Thoracic aorta (tissue), 2 donors: ENCODE measurements around the gene MBD6. TPM values are rescaled to one million over a fixed set of nuclear protein-coding genes. Genes with fewer than 3 reads are reported as not detected.

Experiments
- ATAC-seq: fragments of 150-250 bp; one replicate; pipeline ENCODE4 v1.8.0; 2017; ENCODE audit warnings: low read depth; ENCODE audit not compliant: insufficient number of reproducible peaks, low FRiP score
- DNase-seq: peaks from one replicate; pipeline ENCODE4 v3.0.0-alpha.2; 2020; ENCODE audit warnings: low spot score
- H3K27ac ChIP-seq, 2 donors: fragments of 200-600 bp; sonication (generic); 1 replicate in 1 of 2; 2 replicates in 1 of 2; pipeline ENCODE4 v1.5.1; 2016; ENCODE audit warnings: mild to moderate bottlenecking in 2 of 2, moderate library complexity in 2 of 2
- H3K27me3 ChIP-seq: fragments of 200-600 bp; sonication (generic); replicated peaks from 2 replicates; pipeline ENCODE4 v1.6.0; 2016; ENCODE audit warnings: mild to moderate bottlenecking; ENCODE audit not compliant: insufficient read depth
- H3K36me3 ChIP-seq: fragments of 200-600 bp; sonication (generic); one replicate; pipeline ENCODE4 v1.5.1; 2016
- H3K4me1 ChIP-seq, 2 donors: fragments of 200-600 bp; sonication (generic); 1 replicate in 1 of 2; 2 replicates in 1 of 2; pipeline versions ENCODE4 v1.5.1 to v1.6.0; 2016; ENCODE audit warnings: low read depth in 2 of 2, mild to moderate bottlenecking in 1 of 2; ENCODE audit not compliant: control insufficient read depth in 1 of 2
- H3K4me3 ChIP-seq: fragments of 200-600 bp; sonication (generic); 2 replicates; pipeline ENCODE4 v1.5.1; 2016; ENCODE audit warnings: mild to moderate bottlenecking
- H3K9me3 ChIP-seq: fragments of 200-600 bp; sonication (generic); 2 replicates; pipeline ENCODE4 v1.5.1; 2016
- total RNA-seq, 2 donors: library from RNA; depleted of rRNA; stranded (reverse); fragments of >200 nt; gene quantifications; one replicate each; pipeline versions ENCODE4 v1.1.0 to v1.2.3, GENCODE V29; 2016
- TF ChIP-seq, protein P1 (sequence below): fragments of 200-600 bp; sonication (generic); IDR thresholded peaks from one replicate; pipeline ENCODE4 v1.5.1; 2019; ENCODE audit warnings: antibody characterized with exemption

The MBD6 gene
- total RNA-seq, 2 donors from 2014 or later: 39.2 to 54.3 TPM

DNA sequence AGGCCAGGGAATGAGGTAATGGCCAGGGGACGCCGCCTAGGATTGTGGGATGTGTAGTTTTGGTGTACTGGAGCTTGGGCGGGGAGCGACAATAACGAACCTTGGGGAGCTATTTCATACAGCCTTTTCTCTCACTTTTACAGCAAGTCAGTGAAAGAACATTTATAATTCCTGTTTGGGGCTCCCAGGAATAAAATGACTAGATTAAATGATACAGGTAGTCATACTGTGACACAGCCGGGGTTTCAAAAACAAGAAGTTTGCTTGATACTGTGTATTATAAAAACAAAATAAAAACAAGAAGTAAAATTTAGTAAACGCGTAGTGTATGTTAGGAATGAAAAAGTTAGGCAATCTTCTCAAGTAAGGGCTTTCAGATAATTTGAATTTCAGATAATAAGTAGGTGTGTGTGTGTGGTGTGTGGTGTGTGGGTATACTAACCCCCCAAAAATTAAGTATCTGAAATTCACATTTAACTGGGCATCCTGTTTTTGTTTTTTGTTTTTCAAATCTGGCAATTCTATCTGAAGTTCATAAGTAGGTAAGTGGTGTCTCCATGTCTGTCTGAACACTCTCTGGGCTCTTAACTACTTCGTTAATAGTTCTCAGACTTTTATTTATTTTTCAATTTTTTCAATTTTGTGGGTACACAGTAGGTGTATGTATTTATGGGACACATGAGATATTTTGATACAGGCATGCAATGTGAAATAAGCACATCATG lies 24.8 kb downstream of the MBD6 start:
- no peak for DNase-seq
- H3K4me3 ChIP-seq: peak overlapping the region; percentile 94
- H3K27me3 ChIP-seq: no peaks in the 10 kb centered on the region
- H3K9me3 ChIP-seq: no peaks in the 10 kb centered on the region
- peak overlapping the region in 1 of 2 donors; percentile 80 for H3K27ac ChIP-seq
- peaks cover 9 to 29% of the 10 kb centered on the region in 2 donors for H3K4me1 ChIP-seq
- no peaks in the 10 kb centered on the region for H3K36me3 ChIP-seq
- TF ChIP-seq, protein P1, sequence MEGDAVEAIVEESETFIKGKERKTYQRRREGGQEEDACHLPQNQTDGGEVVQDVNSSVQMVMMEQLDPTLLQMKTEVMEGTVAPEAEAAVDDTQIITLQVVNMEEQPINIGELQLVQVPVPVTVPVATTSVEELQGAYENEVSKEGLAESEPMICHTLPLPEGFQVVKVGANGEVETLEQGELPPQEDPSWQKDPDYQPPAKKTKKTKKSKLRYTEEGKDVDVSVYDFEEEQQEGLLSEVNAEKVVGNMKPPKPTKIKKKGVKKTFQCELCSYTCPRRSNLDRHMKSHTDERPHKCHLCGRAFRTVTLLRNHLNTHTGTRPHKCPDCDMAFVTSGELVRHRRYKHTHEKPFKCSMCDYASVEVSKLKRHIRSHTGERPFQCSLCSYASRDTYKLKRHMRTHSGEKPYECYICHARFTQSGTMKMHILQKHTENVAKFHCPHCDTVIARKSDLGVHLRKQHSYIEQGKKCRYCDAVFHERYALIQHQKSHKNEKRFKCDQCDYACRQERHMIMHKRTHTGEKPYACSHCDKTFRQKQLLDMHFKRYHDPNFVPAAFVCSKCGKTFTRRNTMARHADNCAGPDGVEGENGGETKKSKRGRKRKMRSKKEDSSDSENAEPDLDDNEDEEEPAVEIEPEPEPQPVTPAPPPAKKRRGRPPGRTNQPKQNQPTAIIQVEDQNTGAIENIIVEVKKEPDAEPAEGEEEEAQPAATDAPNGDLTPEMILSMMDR: no peak
- ATAC-seq: no peak

DNA sequence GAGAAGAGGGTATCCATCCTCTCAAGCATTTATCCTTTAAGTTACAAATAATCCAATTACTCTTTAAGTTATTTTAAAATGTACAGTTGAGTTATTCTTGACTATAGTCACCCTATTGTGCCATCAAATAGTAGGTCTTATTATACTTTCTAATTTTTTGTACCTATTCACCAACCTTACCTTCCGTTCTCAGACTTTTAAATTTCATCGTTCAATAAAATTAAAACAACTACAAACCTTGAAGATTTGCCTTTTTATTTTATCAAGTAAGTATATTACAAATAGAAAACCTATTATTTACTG lies 25.3 kb downstream of the MBD6 start:
- DNase-seq (no peak), ATAC-seq (no peak)
- Histone ChIP-seq H3K9me3 (no peaks in the 10 kb centered on the region), H3K36me3 (no peaks in the 10 kb centered on the region), H3K4me3 (no peak overlapping the region), H3K27ac (no peak overlapping the region), H3K27me3 (no peaks in the 10 kb centered on the region), H3K4me1 (peaks cover 9 to 29% of the 10 kb centered on the region in 2 donors)
- TF ChIP-seq, protein P1: no peak

DNA sequence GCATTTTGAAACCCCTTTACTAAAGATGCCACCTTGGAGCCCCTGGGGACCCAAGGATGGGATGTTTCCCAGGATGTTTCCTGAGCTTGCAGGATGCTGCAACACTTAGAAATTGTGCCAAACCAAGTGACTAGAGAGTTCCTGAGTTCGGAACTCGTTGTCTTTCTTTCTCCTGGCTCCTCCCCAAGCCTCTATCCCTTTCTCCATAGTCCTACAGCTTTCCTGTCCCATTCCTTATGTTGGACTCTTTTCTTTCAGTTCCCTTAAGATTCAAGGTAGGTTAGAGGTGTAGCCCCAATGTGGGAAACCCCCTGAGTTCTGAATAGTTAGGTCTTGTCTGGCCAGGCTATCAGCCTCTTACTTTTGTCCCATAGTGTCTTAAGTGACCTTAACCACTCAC lies 25.9 kb downstream of the MBD6 start:
- ATAC-seq: no peak
- no peak for DNase-seq
- TF ChIP-seq, protein P1: no peak
- Histone ChIP-seq H3K9me3 (no peaks in the 10 kb centered on the region), H3K4me1 (peaks cover 9 to 29% of the 10 kb centered on the region in 2 donors), H3K36me3 (no peaks in the 10 kb centered on the region), H3K27ac (no peak overlapping the region), H3K4me3 (no peak overlapping the region), H3K27me3 (no peaks in the 10 kb centered on the region)

DNA sequence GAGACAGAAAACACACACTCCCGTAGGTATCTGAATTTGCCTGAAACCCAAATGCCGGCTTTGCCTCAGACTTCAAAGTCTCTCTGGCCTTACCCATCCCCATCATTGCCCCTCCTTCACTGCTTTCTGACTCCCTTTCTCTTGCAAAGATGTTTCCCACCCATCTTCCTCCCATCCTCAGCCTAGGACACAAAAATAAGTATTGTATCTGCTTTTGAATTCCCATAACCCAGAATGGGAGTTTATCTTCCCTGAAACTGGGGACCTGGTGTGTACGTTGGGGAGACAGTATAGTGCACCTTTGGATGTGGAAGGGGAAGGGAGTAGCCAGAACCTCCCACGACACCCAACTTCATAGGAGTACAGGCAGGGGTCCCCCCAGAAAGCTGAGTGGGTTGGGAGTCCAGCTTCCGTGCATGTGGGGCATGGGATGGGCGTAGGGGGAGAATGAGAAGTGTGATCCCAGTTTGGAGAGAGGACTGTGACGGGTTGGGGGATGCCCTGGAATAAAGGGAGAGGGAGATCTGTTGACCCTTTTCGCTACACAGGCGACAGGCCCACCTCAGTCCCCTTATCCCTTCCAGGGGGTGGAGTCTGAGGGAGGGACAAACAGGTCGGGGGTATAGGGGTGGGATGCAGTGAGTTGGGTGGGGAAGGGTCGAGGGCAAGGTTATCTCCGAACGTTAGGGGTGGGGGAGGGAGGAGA lies 26.7 kb downstream of the MBD6 start:
- no peaks in the 10 kb centered on the region for H3K9me3 ChIP-seq
- no peaks in the 10 kb centered on the region for H3K36me3 ChIP-seq
- TF ChIP-seq, protein P1: no peak
- DNase-seq (no peak), ATAC-seq (no peak)
- no peak overlapping the region for H3K27ac ChIP-seq
- peaks cover 9 to 29% of the 10 kb centered on the region in 2 donors for H3K4me1 ChIP-seq
- H3K27me3 ChIP-seq: no peaks in the 10 kb centered on the region
- peak overlapping the region; percentile 81 for H3K4me3 ChIP-seq

DNA sequence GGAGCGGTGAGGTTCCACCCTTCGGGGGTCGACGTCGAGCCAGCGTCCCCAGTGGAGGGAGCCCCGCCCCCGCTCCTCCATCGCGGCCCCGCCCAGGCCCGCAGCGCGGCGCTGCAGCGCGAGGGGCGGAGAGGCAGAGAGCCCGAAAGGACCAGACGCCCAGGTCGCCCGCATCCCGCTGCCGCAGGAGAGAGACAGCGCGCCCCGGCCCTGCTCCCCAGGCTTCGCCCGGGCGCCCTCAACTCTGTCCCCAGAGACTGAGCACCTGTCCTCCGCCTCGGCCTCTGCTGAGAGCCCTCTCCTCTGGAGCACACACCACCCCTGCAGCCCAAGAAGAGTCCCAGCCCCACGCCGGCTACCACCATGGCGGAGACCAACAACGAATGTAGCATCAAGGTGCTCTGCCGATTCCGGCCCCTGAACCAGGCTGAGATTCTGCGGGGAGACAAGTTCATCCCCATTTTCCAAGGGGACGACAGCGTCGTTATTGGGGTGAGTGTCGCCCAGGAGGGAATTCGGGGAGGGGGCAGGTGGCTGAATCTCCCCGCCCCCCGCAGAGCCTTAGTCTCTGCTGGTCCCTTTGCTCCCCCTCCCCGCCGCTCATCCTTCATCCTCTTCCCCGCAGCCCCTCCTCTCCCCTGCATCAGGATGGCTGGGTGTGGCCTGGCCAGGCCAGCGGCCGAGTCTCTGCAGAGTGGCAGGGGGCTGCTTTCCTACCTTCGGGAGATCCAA lies 27.5 kb downstream of the MBD6 start, which contains the start of gene KIF5A:
TSS of gene KIF5A (plus strand) at position 136 of the 732 bp plus-strand sequence. CDS start at position 364, 228 bp downstream.
- Histone ChIP-seq H3K36me3 (no peaks in the 10 kb centered on the region), H3K27me3 (no peaks in the 10 kb centered on the region), H3K9me3 (no peaks in the 10 kb centered on the region), H3K4me1 (peaks cover 9 to 29% of the 10 kb centered on the region in 2 donors), H3K4me3 (peak within 1 kb of the TSS; percentile 81), H3K27ac (no peak within 1 kb of the TSS)
- DNase-seq (no peak), ATAC-seq (no peak)
- TF ChIP-seq, protein P1: no peak
